CD8-positive, alpha-beta memory T cell (primary cell): Measurements from ENCODE around the gene TSPAN33. TPM values are rescaled to one million over a fixed set of nuclear protein-coding genes. Genes with fewer than 3 reads are reported as not detected.
"Not testable (repeated sequence)": the region's sequence is repeated elsewhere in the genome, so short reads cannot be mapped to it uniquely, and the experiment has no call there.

Experiments used
- CTCF ChIA-PET: fragments of 350-600 bp; sonication (Branson Sonifier 250); formaldehyde crosslinking; loops from one replicate; lab custom pipeline; 2021; ENCODE audit warnings: antibody characterized with exemption; lab: Charles Lee
- POLR2A ChIA-PET: fragments of 350-600 bp; sonication (Branson Sonifier 250); formaldehyde crosslinking; loops from one replicate; lab custom pipeline; 2021; ENCODE audit warnings: antibody characterized with exemption; lab: Charles Lee
- DNase-seq, 5 donors: peaks; one replicate each; pipeline versions ENCODE4 v3.0.0 to v3.0.0-alpha.2; 2020 to 2022; ENCODE audit warnings: mixed read lengths in 1 of 5
- H3K27ac ChIP-seq: one replicate; pipeline ENCODE4 v1.7.0; 2013; ENCODE audit warnings: low read depth, mild to moderate bottlenecking, low read length, moderate library complexity
- H3K27me3 ChIP-seq: 2 replicates; pipeline ENCODE4 v1.7.0; 2013; ENCODE audit warnings: low read length, mild to moderate bottlenecking; ENCODE audit not compliant: insufficient read depth, poor library complexity, severe bottlenecking
- H3K36me3 ChIP-seq: 2 replicates; pipeline ENCODE4 v1.7.0; 2013; ENCODE audit warnings: mild to moderate bottlenecking, low read length, moderate library complexity; ENCODE audit not compliant: insufficient read depth
- H3K4me1 ChIP-seq: 2 replicates; pipeline ENCODE4 v1.7.0; 2013; ENCODE audit warnings: mild to moderate bottlenecking, low read length, moderate library complexity; ENCODE audit not compliant: insufficient read depth
- H3K4me3 ChIP-seq: 2 replicates; pipeline ENCODE4 v1.7.0; 2013; ENCODE audit warnings: mild to moderate bottlenecking, low read length
- H3K9me3 ChIP-seq: 2 replicates; pipeline ENCODE4 v1.7.0; 2013; ENCODE audit warnings: mild to moderate bottlenecking, low read length
- H3K27ac Mint-ChIP-seq, 8 donors: one replicate each; pipeline ENCODE4 v1.8.0; 2020 to 2021; ENCODE audit warnings: mixed read lengths in 8 of 8, mild to moderate bottlenecking in 6 of 8, inconsistent platforms in 3 of 8, moderate library complexity in 3 of 8
- H3K27me3 Mint-ChIP-seq, 2 donors: one replicate each; pipeline ENCODE4 v1.8.0; 2020 to 2021; ENCODE audit warnings: mixed read lengths in 2 of 2, mild to moderate bottlenecking in 1 of 2, moderate library complexity in 1 of 2
- H3K36me3 Mint-ChIP-seq, 3 donors: one replicate each; pipeline ENCODE4 v1.8.0; 2020 to 2021; ENCODE audit warnings: mixed read lengths in 3 of 3, inconsistent platforms in 1 of 3, mild to moderate bottlenecking in 1 of 3
- H3K4me1 Mint-ChIP-seq, 3 donors: one replicate each; pipeline ENCODE4 v1.8.0; 2020 to 2021; ENCODE audit warnings: mixed read lengths in 3 of 3, inconsistent platforms in 1 of 3, mild to moderate bottlenecking in 1 of 3
- H3K4me3 Mint-ChIP-seq, 7 donors: one replicate each; pipeline ENCODE4 v1.8.0; 2020 to 2021; ENCODE audit warnings: mixed read lengths in 7 of 7, mild to moderate bottlenecking in 6 of 7, moderate library complexity in 4 of 7, inconsistent platforms in 2 of 7
- H3K9me3 Mint-ChIP-seq, 5 donors: one replicate each; pipeline ENCODE4 v1.8.0; 2020 to 2022; ENCODE audit warnings: mixed read lengths in 5 of 5, mild to moderate bottlenecking in 3 of 5, moderate library complexity in 2 of 5, inconsistent platforms in 1 of 5
- polyA plus RNA-seq: library from polyadenylated mRNA; unstranded; fragments of 300-500 nt; fragmentation: Illumina TruSeq; gene quantifications from one replicate; pipeline ENCODE4 v1.2.3, GENCODE V29; 2021
- total RNA-seq, 2 experiments: library from RNA; stranded (reverse); gene quantifications; one replicate each; pipeline ENCODE4 v1.2.3, GENCODE V29; 2021

The TSPAN33 gene
- total and polyA plus RNA-seq, 3 experiments from 2014 or later, result 11.6 to 23.6 (median 23.2) TPM

DNA sequence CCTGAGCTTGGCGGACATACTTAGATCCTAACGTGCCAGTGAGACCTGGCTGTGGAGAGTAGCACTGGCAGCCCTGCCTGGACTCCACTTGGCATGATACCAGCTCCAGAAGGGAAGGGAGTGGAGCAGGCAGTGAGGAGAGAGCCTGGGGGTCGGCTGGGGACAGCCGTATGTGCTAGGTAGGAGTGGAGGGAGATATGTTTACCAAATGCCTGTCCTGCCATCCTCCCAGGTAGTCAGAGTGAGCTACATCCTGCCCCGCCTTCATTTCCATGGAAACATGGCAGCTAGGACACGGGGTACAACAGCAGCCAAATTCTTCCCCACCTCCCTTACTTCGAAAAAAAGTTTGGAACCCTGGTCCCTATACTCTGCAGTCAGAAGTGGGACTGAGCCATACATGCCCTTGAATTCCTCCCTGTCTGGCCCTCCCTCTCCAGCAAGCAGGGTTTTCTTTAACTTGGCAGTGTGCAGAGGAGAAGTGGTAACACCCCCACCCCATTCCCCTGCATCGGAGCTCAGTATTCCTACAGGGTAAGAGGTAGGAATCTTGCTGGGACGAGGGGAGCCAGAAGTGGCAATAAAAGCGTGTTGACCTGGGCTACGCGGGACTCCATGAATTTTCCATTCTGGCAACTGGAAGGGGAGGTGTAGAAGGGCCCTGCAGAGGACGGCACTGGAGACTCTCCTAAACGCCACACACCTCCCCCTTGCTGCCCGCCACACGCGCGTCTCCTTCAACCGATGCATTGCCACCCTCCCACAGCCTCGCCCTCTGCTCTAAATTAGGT, 23.9 kb downstream of the TSPAN33 start:
- ChIA-PET CTCF (no interaction called here), POLR2A (no interaction called here)
- Histone ChIP-seq H3K36me3 (no peaks in the 10 kb centered on the region), H3K4me3 (no peak overlapping the region), H3K27ac (no peak overlapping the region), H3K9me3 (no peaks in the 10 kb centered on the region), H3K27me3 (no peaks in the 10 kb centered on the region), H3K4me1 (peaks cover 5% of the 10 kb centered on the region)
- Mint-ChIP-seq H3K9me3 (no peaks in the 10 kb centered on the region), H3K27me3 (peaks cover 0 to 5% of the 10 kb centered on the region in 2 donors), H3K4me1 (peaks cover 7 to 19% (median 8%) of the 10 kb centered on the region in 3 donors), H3K27ac (peak overlapping the region in 1 of 8 donors; percentile 47), H3K4me3 (peak overlapping the region in 6 of 7 donors; percentile 55 to 77 (median 62)), H3K36me3 (peaks cover 0 to 11% (median 3%) of the 10 kb centered on the region in 3 donors)
- no peak for DNase-seq

DNA sequence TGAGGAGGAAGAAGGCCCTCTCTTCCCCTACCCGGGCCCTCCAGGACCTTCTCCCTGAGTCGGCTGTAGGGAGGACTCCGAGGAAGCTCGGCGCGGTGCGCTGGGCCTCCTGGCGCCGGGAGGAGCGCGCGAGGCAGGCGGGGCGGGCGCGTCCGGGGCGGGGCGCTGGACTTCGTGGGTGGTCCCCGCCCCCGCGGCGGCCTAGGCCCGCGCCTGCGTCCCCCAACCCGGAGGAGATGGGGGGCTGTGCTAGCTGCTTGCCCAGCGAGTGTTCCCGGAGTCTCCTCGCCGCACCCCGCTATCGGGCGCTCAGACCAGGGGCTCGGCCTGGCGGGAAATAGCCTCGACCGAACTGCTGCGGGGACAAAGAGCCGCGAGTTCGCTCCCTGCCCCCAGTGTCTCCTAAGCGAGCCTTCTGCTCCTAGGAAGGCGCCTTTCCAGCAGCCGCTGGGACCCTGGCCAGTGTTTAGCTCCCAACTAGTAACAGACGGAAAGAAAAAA, 24.7 kb downstream of the TSPAN33 start:
- Mint-ChIP-seq H3K4me3 (peak overlapping the region; percentile 21 to 90 (median 73)), H3K27me3 (peaks cover under 1 to 5% of the 10 kb centered on the region in 2 donors), H3K27ac (peak overlapping the region in 2 of 8 donors; percentile 5 to 47), H3K9me3 (no peaks in the 10 kb centered on the region), H3K4me1 (peaks cover 7 to 19% (median 8%) of the 10 kb centered on the region in 3 donors), H3K36me3 (peaks cover 0 to 11% (median 3%) of the 10 kb centered on the region in 3 donors)
- Histone ChIP-seq H3K4me3 (peak overlapping the region; percentile 9), H3K9me3 (no peaks in the 10 kb centered on the region), H3K27me3 (no peaks in the 10 kb centered on the region), H3K27ac (no peak overlapping the region), H3K4me1 (peaks cover 5% of the 10 kb centered on the region), H3K36me3 (no peaks in the 10 kb centered on the region)
- DNase-seq, result peak in 3 of 5 donors; percentile 16 to 50 (median 21)
- ChIA-PET CTCF (interaction anchor here (2.0 kb wide), 1 partner anchor 22 kb away, joined by 4 read pairs; no protein-coding TSS in a partner anchor), POLR2A (no interaction called here)

DNA sequence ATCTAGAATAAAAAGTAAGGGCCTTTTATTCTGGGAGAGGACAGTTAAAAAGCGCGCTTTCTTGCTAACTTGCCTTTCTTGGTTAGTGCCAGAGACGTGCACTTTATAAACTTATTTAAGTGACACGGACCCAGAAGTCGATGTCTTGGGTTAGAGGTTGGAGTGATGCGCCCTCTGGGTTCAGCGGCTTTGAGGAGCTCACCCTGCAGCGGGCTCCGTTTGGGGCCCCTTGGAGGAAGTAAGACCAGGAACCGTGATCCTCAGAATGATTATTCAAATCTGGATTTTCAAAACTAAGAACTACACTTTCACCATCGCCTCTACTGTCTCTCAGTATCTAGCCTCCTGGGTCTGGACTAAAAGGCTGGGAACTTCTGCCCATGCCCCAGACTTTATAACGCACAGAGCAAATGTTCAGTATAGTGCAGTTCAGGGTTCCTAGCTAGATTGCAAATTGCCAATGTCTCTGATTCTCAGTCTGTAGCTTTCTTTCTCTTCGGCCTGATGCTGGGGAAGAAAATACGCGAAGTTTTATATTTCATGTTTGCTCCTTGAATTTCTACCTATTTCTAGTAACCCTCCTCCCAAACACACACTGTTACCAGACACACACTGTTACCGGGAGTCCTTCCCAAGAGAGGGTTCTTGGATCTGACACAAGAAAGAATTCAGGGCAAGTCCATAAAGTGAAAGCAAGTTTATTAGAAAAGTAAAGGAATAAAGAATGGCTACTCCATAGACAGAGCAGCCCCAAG, 25.4 kb downstream of the TSPAN33 start:
- DNase-seq, result no peak
- peaks cover 5% of the 10 kb centered on the region in 2 donors for H3K27me3 Mint-ChIP-seq
- peaks cover 7 to 19% (median 8%) of the 10 kb centered on the region in 3 donors for H3K4me1 Mint-ChIP-seq
- H3K4me1 ChIP-seq, result peaks cover 5% of the 10 kb centered on the region
- POLR2A ChIA-PET, result no interaction called here
- H3K27me3 ChIP-seq, result no peaks in the 10 kb centered on the region
- no peaks in the 10 kb centered on the region for H3K9me3 ChIP-seq
- peak overlapping the region; percentile 21 to 90 (median 73) for H3K4me3 Mint-ChIP-seq
- peak overlapping the region; percentile 9 for H3K4me3 ChIP-seq
- CTCF ChIA-PET, result interaction anchor here (2.0 kb wide), 1 partner anchor 23 kb away, joined by 4 read pairs; no protein-coding TSS in a partner anchor
- H3K36me3 Mint-ChIP-seq, result peaks cover 0 to 11% (median 3%) of the 10 kb centered on the region in 3 donors
- H3K9me3 Mint-ChIP-seq, result no peaks in the 10 kb centered on the region
- H3K27ac Mint-ChIP-seq, result peak overlapping the region in 2 of 8 donors; percentile 5 to 47
- no peaks in the 10 kb centered on the region for H3K36me3 ChIP-seq
- H3K27ac ChIP-seq, result no peak overlapping the region

DNA sequence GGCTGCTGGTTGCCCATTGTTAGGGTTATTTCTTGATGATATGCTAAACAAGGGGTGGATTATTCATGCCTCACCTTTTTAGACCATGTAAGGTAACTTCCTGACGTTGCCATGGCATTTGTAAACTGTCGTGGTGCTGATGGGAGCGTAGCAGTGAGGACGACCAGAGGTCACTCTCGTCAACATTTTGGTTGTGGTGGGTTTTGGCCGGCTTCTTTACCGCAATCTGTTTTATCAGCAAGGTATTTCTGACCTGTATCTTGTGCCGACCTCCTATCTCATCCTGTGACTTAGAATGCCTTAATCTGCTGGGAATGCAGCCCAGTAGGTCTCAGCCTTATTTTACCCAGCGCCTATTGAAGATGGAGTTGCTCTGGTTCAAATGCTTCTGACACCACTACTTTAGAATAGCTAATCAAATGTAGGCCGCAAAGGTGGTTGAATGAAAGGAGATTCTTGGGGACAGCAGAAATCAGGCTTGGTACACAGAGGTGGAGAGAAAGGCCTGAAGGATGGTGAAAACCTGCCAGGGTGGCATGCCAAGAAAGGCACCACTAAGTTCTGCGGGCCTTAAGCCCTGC, 26.0 kb downstream of the TSPAN33 start:
- H3K27me3 ChIP-seq, result no peaks in the 10 kb centered on the region
- ChIA-PET CTCF (interaction anchor here (2.0 kb wide), 1 partner anchor 23 kb away, joined by 4 read pairs; no protein-coding TSS in a partner anchor), POLR2A (no interaction called here)
- peaks cover 0 to 7% (median 3%) of the 10 kb centered on the region in 3 donors for H3K36me3 Mint-ChIP-seq
- peaks cover 5% of the 10 kb centered on the region for H3K4me1 ChIP-seq
- no peak overlapping the region for H3K27ac Mint-ChIP-seq
- no peak overlapping the region for H3K4me3 ChIP-seq
- H3K27me3 Mint-ChIP-seq, result peaks cover 5 to 7% of the 10 kb centered on the region in 2 donors
- no peak for DNase-seq
- no peaks in the 10 kb centered on the region for H3K9me3 Mint-ChIP-seq
- no peaks in the 10 kb centered on the region for H3K9me3 ChIP-seq
- H3K4me3 Mint-ChIP-seq, result no peak overlapping the region
- no peak overlapping the region for H3K27ac ChIP-seq
- H3K36me3 ChIP-seq, result no peaks in the 10 kb centered on the region
- peaks cover 7 to 19% (median 8%) of the 10 kb centered on the region in 3 donors for H3K4me1 Mint-ChIP-seq

DNA sequence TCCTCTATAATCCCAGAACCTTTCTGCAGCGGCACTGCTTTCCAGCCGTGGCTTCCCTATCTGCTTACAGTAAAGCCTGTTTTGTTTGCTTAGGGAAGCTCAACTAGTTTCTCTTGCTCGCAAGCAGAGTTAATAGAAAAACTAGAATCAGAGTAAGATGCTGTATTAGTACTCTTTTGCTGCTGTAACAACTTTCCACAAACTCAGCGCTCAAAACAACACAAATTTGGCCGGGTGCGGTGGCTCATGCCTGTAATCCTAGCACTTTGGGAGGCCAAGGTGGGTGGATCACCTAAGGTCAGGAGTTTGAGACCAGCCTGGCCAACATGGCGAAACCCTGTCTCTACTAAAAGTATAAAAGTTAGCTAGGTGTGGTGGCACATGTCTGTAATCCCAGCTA, 29.4 kb downstream of the TSPAN33 start:
- H3K36me3 ChIP-seq, H3K9me3 Mint-ChIP-seq, H3K36me3 Mint-ChIP-seq, POLR2A ChIA-PET, H3K4me1 ChIP-seq, H3K9me3 ChIP-seq, H3K27me3 ChIP-seq, H3K4me3 Mint-ChIP-seq, H3K27ac Mint-ChIP-seq, H3K27ac ChIP-seq, H3K4me3 ChIP-seq, DNase-seq: not testable (repeated sequence)
- peaks cover 5 to 12% of the 10 kb centered on the region in 2 donors for H3K27me3 Mint-ChIP-seq
- peaks cover 7 to 12% (median 7%) of the 10 kb centered on the region in 3 donors for H3K4me1 Mint-ChIP-seq
- CTCF ChIA-PET, result interaction anchor here (0.7 kb wide), 1 partner anchor 10 kb away, joined by 3 read pairs; no protein-coding TSS in a partner anchor

DNA sequence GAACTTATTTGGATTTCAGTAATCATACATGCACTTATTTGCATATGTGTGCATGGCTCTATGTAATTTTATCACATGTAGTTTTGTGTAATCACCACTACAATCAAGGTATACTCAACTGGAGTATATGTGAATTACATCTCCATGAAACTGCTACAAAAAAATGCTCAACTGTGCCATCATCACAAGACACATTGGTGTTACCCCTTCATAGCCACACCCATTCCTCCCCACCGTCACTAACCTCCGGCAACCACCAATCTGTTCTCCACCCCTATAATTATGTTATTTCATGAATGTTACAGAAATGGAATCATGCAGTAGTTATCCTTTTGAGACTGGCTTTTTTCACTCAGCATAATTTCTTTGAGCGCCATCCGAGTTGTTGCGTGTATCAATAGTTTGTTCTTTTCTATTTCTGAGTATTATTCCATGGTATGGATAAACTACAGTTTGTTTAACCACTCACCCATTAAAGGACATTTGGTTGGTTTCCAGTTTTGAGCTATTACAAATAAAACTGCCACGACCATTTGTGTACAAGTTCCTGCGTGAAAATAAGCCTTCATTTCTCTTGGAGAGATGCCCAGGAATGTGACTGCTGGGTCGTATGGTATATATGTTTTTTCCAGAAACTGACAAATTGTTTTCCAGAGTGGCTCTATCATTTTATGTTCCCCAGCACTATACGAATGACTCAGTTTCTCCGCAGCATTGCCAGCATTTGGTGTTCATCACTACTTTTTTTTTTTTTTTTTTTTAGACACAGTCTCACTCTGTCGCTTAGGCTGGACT, 32.6 kb downstream of the TSPAN33 start:
- Histone ChIP-seq H3K27ac (no peak overlapping the region), H3K9me3 (no peaks in the 10 kb centered on the region), H3K4me1 (no peaks in the 10 kb centered on the region), H3K4me3 (no peak overlapping the region), H3K36me3 (no peaks in the 10 kb centered on the region), H3K27me3 (no peaks in the 10 kb centered on the region)
- CTCF ChIA-PET, result no interaction called here
- no peaks in the 10 kb centered on the region for H3K36me3 Mint-ChIP-seq
- peaks cover 19 to 22% of the 10 kb centered on the region in 2 donors for H3K27me3 Mint-ChIP-seq
- POLR2A ChIA-PET, result no interaction called here
- H3K9me3 Mint-ChIP-seq, result no peaks in the 10 kb centered on the region
- H3K4me3 Mint-ChIP-seq, result no peak overlapping the region
- H3K4me1 Mint-ChIP-seq, result no peaks in the 10 kb centered on the region
- H3K27ac Mint-ChIP-seq, result no peak overlapping the region
- no peak for DNase-seq

DNA sequence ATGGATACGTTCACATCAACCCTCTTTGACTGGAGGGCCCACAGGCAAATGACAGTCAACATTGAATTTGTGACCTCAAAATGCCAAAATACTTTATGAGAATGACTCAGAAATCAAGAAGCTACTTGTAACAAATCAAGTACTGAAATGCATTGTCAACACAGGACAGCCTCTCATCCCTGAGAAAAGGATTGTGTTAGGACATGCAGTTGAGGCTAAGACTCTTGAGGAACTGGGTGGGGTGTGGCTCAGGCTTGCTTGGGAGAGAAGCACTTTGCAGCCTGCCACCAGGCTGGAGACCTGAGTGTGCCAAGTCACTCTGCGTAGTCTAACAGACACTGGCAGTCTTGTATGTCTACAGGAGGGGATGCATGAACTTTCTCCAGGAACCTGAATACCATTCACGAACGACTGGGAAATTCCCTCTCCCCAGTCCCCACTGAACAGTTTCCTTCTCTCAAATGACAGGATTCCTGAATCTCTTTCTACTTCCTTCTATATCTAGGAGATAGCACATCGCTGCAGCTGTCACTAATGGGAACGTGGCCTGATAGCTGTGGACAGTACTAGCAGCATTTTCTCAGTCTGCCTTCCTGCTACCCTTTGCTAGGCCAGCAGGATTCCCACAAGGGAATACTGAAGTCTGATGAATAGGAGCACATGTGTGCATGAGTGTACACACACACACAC, 40.6 kb downstream of the TSPAN33 start:
- H3K4me1 Mint-ChIP-seq, result peaks cover 5 to 12% (median 11%) of the 10 kb centered on the region in 3 donors
- ChIA-PET CTCF (no interaction called here), POLR2A (no interaction called here)
- H3K9me3 Mint-ChIP-seq, result no peaks in the 10 kb centered on the region
- H3K36me3 Mint-ChIP-seq, result peaks cover 0 to 1% (median 0%) of the 10 kb centered on the region in 3 donors
- H3K4me3 Mint-ChIP-seq, result no peak overlapping the region
- H3K27me3 Mint-ChIP-seq, result peaks cover 37 to 56% of the 10 kb centered on the region in 2 donors
- H3K27ac Mint-ChIP-seq, result peak overlapping the region in 1 of 8 donors; percentile 67
- Histone ChIP-seq H3K27me3 (peaks cover 25% of the 10 kb centered on the region), H3K27ac (no peak overlapping the region), H3K36me3 (no peaks in the 10 kb centered on the region), H3K4me3 (no peak overlapping the region), H3K4me1 (no peaks in the 10 kb centered on the region), H3K9me3 (no peaks in the 10 kb centered on the region)
- no peak for DNase-seq
